Fibroblast of lung (primary cell): Measurements from ENCODE around the gene AQR.

Experiments
- EZH2 ChIP-seq: IDR thresholded peaks from 2 replicates; pipeline ENCODE4 v1.5.1; 2012; ENCODE audit warnings: low read length, control low read depth, mild to moderate bottlenecking; ENCODE audit errors: missing control alignments
- TF ChIP-seq, protein P1 (sequence below), 2 donors: IDR thresholded peaks in 1 of 2; conservative IDR thresholded peaks in 1 of 2; 1 replicate in 1 of 2; 2 replicates in 1 of 2; pipeline ENCODE4 v1.5.1; 2011 to 2012; ENCODE audit warnings: low read length in 2 of 2, control low read depth in 1 of 2, inconsistent platforms in 1 of 2, low read depth in 1 of 2, mild to moderate bottlenecking in 1 of 2

DNA sequence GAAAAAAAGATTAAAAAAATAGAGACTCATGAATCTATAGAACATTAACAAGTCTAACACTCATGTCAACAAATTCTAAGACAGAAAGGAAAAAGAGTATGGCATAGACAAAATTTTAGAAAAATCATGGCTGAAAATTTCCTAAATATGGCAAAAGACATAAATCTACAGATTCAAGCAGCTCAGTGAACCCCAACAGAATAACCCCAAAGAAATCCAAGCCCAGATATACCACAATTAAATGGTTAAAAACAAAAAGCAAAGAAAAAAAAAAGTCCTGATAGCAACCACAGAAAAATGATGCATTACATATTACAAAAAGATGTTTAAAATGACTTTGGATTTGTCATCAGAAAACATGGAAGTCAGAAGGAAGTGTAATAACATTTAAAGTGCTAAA, 75.6 kb downstream of the AQR start:
- TF ChIP-seq, protein P1, sequence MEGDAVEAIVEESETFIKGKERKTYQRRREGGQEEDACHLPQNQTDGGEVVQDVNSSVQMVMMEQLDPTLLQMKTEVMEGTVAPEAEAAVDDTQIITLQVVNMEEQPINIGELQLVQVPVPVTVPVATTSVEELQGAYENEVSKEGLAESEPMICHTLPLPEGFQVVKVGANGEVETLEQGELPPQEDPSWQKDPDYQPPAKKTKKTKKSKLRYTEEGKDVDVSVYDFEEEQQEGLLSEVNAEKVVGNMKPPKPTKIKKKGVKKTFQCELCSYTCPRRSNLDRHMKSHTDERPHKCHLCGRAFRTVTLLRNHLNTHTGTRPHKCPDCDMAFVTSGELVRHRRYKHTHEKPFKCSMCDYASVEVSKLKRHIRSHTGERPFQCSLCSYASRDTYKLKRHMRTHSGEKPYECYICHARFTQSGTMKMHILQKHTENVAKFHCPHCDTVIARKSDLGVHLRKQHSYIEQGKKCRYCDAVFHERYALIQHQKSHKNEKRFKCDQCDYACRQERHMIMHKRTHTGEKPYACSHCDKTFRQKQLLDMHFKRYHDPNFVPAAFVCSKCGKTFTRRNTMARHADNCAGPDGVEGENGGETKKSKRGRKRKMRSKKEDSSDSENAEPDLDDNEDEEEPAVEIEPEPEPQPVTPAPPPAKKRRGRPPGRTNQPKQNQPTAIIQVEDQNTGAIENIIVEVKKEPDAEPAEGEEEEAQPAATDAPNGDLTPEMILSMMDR (conservative IDR thresholded peaks at IDR 0.05 in 1 of 2, IDR thresholded peaks at IDR 0.05 in 1 of 2; ENCODE audit: low read depth in 1 of 2, low read length in 2 of 2): no peak
- no peak for TF ChIP-seq EZH2
